D341Med (cell line): Measurements from ENCODE around the gene PGGHG.
A peak's percentile ranks its signal among the peaks of the same experiment; 100 is the strongest.
"Not testable (repeated sequence)": the region's sequence is repeated elsewhere in the genome, so short reads cannot be mapped to it uniquely, and the experiment has no call there.

Source experiments
- DNase-seq: peaks from one replicate; pipeline ENCODE4 v3.0.0; 2012; ENCODE audit warnings: low spot score

PGGHG gene

DNA sequence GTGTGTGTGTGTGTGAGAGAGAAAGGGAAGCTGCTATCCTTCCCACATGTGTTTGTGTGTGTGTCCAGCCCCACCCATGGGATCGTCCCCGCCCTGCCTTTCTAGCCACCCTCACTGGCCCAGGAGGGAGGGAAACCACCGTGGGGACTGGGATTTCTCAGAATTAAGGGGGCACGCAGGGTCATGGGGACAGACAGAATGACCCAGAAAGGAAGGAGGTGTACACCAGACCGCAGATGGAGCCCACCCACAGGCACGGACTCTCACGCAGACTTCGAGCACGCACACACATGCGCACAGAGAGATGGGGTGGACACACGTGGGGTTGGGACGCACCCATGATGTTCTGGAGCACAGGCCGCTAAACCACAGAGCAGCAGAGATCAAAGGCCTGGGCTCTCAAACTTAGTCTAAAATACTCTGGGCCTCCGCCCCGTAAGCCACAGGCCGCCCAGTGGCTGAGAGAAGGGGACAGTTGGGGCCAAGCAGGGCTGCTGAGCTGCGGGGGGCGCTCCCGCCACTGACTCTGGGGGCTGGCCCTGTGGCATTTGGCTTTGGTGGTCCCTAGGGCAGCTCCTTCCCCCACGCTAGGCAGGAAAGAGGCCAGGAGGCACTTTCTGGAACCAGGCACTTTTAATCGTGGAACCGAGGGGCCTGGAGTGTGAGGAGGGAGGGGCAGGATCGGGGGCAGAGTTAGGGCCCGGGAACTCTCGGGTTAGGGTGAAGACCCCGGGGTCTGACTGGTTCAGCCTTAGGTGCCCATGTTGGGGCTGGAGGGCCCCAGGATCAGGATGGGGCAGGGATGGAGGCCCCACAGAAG, 8.9 kb downstream of the PGGHG start:
- no peak for DNase-seq

DNA sequence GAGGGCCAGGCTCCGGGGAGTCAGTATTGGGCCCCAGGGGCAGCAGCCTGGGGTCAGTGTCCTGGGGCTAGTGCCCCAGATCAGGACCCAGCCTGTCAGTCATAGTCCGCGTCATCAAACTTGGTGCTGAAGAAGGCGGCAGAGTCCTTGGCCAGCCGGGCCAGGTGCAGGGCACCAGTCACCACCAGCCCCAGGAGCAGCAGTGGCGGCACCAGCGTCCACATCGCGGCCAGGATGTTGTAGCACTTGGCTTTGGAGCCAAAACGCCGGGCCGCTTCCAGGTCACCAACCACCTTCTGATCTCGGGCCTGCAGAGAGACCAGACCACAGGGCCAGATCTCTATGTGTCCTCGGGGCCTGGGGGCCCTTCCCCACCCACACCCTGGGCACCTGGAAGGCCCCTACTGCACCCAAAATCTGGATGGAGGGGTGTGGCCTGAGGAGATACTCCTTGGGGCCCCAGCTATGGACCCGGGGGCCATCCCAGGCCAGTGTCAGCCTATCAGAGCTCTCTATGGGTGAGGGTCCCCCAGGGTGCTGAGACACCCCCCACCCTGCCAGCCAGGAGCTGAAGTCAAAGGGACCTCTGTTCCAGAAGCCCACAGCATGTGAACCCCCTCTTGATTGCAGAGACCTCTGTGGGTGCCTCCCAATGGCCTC, 9.6 kb downstream of the PGGHG start:
- no peak for DNase-seq

DNA sequence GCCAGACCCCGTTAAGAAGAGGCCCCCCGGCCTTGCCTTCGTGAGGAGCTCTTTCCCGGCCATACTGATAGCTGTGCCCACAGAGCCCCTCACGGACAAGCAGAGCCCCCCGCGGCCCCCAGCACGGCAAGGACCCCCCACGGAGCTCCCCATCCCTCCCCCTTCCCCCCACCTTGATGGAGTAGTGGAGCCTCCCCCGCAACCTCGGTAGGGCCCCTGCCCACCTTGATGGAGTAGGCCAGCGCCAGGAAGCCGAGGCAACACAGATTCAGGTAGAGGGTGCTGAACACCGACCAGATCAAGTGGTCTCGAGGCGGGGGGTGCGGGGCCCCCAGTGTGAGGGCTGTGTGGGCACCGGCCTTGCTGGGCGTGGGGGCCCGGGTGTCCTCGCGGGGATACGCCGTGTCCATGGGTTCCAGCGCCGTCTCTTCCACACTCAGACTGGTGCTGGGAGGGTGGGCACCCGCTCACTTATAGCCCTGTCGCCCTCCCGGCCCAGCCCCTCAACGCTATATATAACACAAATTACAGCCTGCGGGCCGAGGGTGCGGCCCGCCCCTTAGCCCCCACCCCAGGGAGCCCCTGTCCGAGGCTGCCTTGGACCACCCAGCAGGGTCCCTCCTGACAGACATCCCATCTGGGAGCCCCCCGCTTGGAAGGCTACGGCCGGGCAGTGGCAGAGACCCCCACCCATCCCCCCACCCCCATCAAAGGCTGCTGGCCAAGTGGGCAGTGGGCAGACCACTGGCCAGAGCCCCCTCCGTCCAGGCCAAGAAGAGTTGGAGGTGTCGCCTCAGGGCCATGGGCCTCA, 10.4 kb downstream of the PGGHG start, which contains the start of gene IFITM5:
Gene IFITM5, minus strand, starts transcription at position 446 of the 811 bp plus-strand sequence. Its CDS starts 36 bp downstream, at position 410.
- no peak for DNase-seq

DNA sequence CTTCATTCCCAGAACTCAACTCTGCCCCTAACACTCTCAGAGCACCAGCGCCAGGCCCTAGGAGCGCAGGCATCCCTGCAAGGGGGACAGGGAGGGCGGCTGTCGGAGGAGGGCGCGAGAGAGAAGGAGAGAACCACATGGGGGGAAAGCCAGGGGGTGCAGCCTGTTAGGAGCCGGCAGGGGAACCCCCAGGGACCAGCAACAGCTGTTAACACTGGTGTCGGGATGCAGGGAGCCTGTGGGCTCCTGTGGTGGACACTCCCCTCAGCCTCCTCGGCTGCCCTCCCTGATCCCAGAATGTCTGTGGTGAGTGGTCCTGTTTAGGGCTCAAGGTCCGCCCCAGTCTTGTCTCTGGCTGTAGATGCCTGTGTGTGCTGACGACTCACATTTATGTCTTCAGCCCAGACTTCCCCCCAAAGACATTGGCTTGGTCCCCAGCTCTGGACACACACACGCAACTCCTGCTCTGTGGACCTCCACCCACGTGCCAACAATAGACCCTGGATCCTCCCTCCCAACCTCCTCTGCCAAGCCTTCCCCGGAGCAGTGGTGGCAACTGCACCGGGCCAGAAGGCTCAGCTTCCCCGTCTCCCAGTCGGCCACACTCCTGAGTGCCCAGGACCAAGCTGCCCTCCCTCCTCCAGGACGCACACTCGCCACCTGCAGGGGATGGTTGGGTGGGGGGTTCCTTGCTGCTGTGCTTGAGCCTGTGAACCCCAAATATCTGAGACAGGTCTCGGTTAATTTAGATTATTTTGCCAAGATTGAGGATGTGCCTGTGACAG, 11.2 kb downstream of the PGGHG start:
- no peak for DNase-seq

DNA sequence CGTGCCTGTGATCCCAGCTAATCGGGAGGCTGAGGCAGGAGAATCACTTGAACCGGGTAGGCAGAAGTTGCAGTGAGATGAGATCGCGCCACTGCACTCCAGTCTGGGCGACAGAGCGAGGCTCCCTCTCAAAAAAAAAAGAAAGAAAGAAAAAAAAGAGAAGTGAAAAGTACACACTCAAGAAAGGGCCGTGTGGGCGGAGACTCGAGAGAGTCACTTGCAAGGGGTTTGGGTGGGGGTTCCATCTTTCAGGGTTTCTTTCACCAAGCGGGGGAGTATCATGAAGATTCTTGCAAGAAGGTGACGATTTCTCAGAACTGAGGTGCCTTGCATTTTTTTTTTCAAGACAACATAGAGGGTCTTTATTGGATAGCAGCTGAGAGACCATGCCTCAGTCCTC, 14.4 kb downstream of the PGGHG start:
- DNase-seq = no peak

DNA sequence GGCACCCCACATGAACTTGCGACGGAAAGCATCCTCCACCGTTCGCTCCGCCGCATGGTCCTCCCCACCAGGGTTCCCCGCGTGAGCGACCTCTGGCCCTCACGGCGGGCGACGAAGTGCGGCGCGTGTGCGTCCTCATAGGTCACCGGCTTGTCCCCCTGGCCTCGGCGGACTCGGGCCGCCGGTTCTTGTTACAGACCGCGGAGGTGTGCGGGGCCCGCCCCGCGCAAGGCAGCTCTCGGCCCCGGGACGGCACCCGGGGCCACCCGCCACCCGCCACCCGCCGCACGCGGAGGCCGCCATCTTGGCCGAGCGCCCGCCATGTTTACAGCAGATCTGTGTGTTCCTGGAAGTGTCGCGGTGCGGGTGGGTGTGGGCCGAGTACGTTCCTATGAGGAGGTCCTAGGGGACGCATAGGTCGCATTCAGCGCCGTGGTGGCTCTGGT, 15.2 kb downstream of the PGGHG start:
- no peak for DNase-seq

DNA sequence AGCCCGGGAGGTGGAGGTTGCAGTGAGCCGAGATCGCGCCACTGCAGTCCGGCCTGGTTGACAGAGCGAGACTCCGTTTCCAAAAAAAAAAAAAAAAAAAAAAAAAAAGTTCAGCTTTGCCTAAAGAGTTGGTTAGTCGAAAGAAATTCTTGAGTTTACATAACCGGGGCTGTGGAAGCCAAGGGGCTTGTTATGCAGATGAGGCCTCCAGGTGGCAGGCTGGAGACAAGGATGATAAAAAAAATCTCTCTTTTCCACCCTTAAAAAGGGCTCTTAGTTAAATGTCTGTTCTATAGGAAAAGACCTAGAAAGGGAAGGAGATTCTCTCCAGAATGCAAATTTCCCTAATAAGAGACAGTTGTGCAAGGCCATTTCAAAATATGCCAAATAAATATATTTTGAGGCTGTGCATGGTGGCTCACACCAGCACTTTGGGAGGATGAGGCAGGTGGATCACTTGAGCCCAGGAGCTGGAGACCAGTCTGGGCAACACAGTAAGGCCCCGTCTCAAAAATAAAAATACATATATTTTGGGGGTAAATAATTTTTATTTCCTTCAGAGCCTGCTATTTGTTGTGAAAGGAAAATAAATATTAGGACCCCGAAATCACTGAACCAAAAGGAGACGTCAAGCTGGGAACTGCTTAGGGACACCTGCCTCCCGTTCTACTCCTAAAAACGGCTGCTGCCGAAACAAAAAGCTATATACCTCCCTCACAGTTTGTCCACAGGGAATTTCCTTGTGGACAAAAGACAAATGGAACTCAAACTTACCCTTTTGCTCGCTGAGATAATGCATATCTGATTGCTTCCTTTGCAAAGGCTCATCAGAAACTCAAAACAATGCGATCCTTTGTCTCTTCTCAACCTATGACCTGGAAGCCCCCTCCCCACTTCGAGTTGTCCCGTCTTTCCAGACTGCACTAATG, 16.3 kb downstream of the PGGHG start:
- peak; percentile 68 for DNase-seq

DNA sequence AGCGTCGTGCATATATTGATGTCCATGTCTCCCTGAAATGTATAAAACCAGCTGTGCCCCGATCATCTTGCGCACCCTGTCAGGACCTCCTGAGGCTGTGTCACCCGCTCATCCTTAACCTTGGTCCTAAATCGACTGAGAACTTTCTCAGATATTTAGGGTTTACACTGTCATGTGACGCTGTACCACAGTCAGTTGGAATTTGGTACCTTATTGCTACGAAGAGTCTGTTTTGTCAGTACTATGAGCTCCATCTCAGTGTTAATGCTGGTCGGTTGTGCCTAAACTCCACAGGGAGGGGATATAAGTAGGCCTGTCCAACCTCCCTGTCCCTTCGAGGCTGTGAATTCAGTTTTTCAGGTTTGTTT, 16.9 kb downstream of the PGGHG start:
- no peak for DNase-seq

DNA sequence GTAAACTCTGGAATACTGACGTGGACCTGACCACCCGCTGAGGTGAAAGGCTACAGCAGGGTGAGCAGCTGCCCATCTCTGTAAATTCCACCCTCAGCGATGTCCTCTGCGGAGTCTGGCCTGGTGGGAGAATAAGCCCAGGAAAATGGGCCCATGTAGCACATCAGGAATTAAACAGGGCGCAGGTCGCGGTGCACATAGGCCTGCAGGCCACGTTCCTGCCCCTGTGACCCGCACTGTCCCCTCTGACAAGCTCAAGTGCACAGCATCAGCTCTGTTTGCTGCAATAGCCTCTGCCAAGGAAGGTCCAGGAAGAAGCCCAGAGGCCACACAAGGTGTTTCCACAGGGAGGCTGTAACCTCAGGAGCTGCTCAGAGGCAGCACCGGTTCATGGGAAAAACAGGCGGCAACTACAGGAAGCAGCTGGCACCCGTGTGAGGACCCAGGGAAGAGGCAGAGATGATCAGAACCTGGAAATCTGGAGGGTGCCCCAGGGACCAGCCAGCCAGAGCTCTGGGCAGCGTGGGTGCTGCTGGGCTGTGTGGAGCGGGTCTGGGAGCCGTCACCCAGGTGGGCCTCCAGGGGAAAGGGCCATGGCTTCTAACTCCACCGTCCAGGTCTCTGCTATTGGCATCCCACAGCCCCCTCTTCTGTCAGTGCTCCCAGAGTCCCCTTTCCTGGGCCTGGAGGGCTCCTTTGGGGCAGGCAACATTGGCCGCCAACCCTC, 17.9 kb downstream of the PGGHG start:
- DNase-seq = no peak

DNA sequence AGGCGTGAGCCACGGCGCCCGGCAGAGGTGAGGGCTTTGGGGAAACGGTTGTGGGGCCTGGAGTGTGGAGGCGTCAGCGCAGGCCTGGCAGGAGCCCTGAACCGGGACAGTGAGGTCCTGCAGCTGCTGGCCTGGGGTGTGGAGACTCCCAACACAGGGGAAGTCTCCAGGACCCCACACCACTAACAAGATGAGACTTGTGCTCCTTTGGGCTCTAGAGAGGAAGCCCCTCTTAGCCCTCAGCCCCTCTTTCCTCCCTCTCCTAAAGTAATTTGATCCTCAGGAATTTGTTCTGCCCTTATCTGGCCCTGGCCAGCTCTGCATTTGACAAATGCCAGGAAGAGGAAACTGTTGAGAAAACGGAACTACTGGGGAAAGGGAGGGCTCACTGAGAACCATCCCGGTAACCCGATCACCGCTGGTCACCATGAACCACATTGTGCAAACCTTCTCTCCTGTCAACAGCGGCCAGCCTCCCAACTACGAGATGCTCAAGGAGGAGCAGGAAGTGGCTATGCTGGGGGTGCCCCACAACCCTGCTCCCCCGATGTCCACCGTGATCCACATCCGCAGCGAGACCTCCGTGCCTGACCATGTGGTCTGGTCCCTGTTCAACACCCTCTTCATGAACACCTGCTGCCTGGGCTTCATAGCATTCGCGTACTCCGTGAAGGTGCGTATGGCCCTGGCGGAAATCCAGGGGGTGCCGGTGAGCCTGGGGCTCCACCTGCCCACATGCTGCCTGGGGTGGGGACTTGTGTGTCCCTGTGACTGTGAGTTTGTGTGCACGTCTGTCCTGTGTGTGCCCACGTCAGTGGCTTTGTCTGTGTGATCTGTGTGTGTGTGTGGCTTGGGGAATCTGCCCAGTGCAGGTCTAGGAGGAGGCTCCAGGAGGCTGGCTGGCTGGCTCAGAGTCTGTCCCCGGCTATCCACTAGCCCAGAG, 19.1 kb downstream of the PGGHG start, which contains the start of gene IFITM2:
Gene IFITM2, plus strand, starts transcription at position 51 of the 943 bp plus-strand sequence. Its CDS starts 377 bp downstream, at position 428.
- not testable (repeated sequence) for DNase-seq

DNA sequence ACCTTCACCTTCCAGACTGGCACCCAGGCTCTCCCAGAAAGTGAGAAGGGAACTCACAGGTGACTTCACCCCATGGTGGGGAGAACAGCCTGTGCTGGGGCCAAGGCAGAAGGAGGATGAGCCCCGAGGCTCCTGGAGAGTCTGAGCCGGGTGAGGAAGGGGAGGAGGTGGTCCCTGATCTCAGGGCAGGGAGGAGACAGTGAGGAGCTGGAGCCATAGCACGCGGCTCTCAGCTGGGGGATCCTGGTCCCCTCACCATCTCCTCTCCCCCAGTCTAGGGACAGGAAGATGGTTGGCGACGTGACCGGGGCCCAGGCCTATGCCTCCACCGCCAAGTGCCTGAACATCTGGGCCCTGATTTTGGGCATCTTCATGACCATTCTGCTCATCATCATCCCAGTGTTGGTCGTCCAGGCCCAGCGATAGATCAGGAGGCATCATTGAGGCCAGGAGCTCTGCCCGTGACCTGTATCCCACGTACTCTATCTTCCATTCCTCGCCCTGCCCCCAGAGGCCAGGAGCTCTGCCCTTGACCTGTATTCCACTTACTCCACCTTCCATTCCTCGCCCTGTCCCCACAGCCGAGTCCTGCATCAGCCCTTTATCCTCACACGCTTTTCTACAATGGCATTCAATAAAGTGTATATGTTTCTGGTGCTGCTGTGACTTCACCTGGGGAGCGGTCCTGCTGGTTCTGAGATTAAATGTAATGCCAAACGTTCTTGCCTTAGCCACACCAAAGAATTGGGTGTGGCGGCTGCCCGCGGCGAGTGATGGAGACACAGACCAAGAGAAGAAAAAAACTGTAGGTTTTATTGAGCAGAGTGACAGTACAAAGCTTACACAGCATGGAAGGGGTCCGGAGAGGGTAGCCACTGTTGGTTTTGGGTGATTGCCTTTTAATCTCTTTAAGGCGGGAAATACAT, 20.1 kb downstream of the PGGHG start:
- DNase-seq = not testable (repeated sequence)

DNA sequence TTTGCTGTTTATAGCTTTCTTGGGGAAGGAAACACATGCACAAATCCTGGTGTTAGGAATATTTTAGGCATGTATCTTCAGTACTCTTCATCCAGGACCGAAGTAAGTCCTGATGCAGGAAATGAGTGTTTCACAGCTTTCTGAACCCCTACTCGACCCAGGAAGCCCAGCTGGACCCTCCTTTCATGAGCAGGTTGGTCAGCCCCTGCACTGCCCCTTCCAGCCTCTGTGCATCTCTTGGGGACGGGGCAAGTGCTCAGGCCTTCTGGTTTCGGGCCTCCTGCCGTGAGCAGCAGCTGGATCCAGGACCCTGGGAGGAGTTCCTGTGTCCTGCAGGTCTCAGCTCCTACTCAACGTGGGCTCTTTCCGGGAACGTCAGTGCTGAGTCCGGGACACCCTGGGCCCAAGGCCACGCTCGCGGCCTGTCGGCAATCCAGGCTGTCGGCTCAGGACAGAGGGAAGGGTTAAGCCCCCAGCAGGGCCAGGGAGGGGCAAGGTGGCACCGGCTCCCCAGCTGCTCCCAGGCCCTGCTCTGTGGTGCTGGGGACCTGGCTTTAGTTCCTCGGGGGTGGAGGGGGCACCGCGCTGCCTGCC, 21.1 kb downstream of the PGGHG start:
- DNase-seq = not testable (repeated sequence)

DNA sequence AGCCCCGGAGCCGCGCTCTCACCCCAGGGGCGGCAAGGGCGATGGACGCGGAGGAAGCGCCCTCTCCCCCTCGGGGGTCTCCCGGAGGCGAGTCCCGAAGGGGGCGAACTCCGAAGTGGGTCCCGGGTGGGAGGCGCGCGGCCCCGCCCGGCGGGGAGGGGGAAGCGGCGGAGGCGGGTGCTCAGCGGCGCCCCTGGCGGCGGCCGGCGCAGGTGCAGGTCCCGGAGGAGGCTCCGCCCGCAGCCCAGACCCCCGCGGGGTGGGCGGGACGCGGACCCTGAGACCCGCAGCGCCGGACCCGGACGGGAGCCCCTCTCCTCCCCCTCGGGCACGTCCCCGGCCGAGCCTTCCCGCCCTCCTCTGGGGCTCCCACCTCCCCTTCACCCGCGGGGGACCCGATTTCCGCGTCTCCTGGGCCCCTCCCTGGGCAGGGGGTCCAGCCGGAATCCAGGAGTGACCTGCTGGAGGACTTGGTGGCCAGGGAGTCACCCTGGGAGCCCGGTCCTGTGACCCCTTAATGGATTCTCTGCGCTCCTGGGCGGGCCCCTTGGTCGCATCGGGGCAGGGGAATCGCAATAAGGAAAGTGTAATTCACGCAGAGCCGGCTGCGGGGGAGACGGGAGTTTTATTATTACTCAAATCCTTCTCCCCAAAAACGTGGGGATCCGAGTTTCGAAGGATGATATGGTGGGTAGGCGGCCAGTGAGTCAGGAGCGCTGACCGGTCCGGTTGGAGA, 22.3 kb downstream of the PGGHG start:
- DNase-seq = not testable (repeated sequence)

DNA sequence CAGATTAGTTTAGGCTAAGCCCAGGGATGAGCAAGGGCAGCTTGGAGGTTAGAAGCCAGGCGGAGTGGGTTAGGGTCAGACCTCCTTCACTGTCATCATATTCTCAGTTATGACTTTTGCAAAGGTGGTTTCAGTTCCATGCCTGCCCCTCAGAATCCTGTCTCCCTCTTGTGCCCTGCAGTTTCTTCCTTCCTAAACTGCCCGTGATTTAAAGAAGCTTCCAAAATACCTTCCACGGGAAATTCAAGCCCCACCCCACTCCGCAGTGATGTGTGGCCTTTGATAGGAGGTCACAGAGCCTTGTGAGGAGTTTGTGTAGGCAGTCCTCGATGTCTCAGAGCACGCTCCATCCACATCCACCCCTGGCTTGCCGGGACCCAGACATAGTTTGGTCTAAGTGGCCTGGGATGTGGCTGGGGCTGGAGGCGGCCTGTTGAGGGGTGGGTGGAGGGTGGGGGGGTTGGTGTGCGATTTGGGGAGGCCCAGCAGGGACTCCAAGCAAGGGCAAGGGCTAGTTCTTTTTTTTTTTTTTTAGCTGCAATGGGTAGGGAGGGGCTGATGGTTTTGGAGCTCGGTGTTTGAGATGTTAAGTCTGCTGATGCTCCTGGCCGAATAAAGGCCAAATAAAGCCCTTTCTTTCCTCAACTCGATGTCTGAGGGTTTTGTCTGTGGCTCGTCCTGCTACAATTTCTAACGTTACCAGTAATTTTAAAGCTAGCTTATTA, 23.3 kb downstream of the PGGHG start:
- DNase-seq = no peak

DNA sequence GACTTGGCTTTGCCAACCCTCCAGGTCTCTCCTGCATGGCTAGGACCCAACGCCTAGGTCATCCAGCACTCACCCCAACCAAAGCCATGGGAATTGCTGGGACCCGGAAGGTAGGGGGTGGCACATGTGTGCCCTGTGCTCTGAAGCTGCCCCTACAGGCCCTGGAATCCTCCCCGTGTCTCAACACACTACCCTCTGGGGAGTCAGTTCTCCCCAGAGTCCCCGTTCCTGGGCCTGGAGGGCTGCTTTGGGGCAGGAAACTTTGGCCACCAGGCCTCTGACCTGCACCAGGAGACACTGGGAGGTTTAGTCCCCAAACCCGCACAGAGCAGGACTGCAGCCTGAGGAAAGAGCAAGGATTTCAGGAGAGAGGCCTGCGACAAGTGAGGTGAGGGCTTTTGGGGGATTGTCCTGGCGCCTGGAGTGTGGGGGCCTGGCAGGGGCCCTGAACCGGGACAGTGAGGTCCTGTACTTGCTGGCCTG, 24.4 kb downstream of the PGGHG start:
- no peak for DNase-seq
